ENCODE data around the gene RNF144A.

Gene RNF144A

GRCh38 chr2:7027411-7027810, 110.2 kb downstream of the RNF144A start:
- no peak for DNase-seq

GRCh38 chr2:7027956-7028655, 110.9 kb downstream of the RNF144A start:
- DNase-seq = no peak

GRCh38 chr2:7028846-7029245, 111.6 kb downstream of the RNF144A start:
- DNase-seq = no peak

- DNase-seq = no peak
Measured at GRCh38 chr2:7029291-7030059, 112.3 kb downstream of the RNF144A start.

GRCh38 chr2:7030810-7031209, 113.6 kb downstream of the RNF144A start:
- DNase-seq = no peak

- DNase-seq = peak; percentile 100
Measured at GRCh38 chr2:7031547-7032245, 114.5 kb downstream of the RNF144A start.

GRCh38 chr2:7032371-7032770, 115.2 kb downstream of the RNF144A start:
- no peak for DNase-seq

- DNase-seq = no peak
Measured at GRCh38 chr2:7033136-7033960, 116.1 kb downstream of the RNF144A start.

GRCh38 chr2:7034303-7034702, 117.1 kb downstream of the RNF144A start:
- no peak for DNase-seq

GRCh38 chr2:7035884-7036283, 118.7 kb downstream of the RNF144A start:
- DNase-seq = no peak

GRCh38 chr2:7037340-7038333, 120.4 kb downstream of the RNF144A start:
- DNase-seq = peak; percentile 21

- DNase-seq = no peak
Measured at GRCh38 chr2:7040547-7040946, 123.3 kb downstream of the RNF144A start.

- DNase-seq = no peak
Measured at GRCh38 chr2:7041421-7041820, 124.2 kb downstream of the RNF144A start.

GRCh38 chr2:7043690-7044089, 126.5 kb downstream of the RNF144A start:
- no peak for DNase-seq

- peak; percentile 63 for DNase-seq
Measured at GRCh38 chr2:7044253-7045250, 127.3 kb downstream of the RNF144A start.

GRCh38 chr2:7045601-7046590, 128.7 kb downstream of the RNF144A start:
- DNase-seq = no peak

GRCh38 chr2:7047661-7048060, 130.4 kb downstream of the RNF144A start:
- DNase-seq = no peak

- no peak for DNase-seq
Measured at GRCh38 chr2:7048762-7049294, 131.6 kb downstream of the RNF144A start.

- DNase-seq = no peak
Measured at GRCh38 chr2:7052404-7052803, 135.2 kb downstream of the RNF144A start.
